Prostate gland (tissue), 2 donors: Measurements from ENCODE around the gene ZNF599.

Experiments used
- POLR2A ChIP-seq: fragments of 450-650 bp; IDR thresholded peaks from one replicate; pipeline ENCODE4 v1.6.1; 2016; ENCODE audit warnings: antibody characterized with exemption, mild to moderate bottlenecking
- POLR2AphosphoS5 ChIP-seq: sonication (generic); formaldehyde crosslinking; IDR thresholded peaks from one replicate; pipeline ENCODE4 v1.6.1; 2017; ENCODE audit warnings: antibody characterized with exemption
- TF ChIP-seq, protein P1 (sequence below), 4 experiments: fragments of 200-600 bp in 2 of 4; fragments of 450-650 bp in 2 of 4; sonication (generic) in 2 of 4; IDR thresholded peaks; 1 replicate in 3 of 4; 2 replicates in 1 of 4; pipeline ENCODE4 v1.5.1; 2016 to 2019; ENCODE audit warnings: antibody characterized with exemption in 4 of 4, mild to moderate bottlenecking in 2 of 4, moderate library complexity in 2 of 4

DNA sequence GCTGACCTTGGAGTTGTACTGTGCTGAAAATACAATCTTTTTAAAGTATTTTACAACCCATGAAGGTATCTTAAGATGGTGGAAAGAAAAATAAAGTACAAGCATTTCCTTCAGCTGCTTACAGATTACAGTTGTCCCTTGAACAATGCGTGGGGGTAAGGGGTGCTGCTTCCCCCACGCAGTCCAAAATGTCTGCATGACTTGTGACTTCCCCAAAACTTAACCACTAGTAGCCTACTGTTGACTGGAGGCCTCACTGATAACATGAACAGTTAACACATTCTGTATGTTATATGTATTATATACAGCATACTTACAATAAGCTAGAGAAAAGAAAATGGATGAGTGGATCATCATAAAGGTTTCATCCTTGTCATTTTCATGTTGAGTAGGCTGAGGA is 45.3 kb upstream of the ZNF599 start:
- TF ChIP-seq, protein P1, sequence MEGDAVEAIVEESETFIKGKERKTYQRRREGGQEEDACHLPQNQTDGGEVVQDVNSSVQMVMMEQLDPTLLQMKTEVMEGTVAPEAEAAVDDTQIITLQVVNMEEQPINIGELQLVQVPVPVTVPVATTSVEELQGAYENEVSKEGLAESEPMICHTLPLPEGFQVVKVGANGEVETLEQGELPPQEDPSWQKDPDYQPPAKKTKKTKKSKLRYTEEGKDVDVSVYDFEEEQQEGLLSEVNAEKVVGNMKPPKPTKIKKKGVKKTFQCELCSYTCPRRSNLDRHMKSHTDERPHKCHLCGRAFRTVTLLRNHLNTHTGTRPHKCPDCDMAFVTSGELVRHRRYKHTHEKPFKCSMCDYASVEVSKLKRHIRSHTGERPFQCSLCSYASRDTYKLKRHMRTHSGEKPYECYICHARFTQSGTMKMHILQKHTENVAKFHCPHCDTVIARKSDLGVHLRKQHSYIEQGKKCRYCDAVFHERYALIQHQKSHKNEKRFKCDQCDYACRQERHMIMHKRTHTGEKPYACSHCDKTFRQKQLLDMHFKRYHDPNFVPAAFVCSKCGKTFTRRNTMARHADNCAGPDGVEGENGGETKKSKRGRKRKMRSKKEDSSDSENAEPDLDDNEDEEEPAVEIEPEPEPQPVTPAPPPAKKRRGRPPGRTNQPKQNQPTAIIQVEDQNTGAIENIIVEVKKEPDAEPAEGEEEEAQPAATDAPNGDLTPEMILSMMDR (IDR thresholded peaks at IDR 0.05), result no peak
- TF ChIP-seq POLR2AphosphoS5 (no peak), POLR2A (no peak)
